ENCODE results near the gene CCDC179.

DNA sequence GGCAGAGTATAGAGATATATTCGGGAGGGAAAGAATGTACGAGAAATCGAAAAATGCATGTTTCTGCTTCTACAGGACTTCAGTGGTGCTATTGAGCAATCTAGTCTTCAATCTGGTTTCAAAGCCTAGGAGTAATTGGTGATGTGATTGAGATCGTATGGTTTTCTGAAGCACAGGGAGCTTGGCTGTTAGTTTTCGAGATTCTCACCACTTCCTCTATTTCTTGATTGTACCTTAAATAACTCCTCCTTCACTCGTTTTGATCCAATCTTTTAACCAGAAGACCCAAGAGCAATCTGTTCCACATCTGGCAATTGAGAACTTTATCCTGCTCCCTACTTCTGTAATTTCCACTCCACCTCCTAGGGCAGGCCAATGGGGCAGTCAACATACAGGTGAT, 518 bp downstream of the CCDC179 start:
- TF ChIP-seq, protein P1, sequence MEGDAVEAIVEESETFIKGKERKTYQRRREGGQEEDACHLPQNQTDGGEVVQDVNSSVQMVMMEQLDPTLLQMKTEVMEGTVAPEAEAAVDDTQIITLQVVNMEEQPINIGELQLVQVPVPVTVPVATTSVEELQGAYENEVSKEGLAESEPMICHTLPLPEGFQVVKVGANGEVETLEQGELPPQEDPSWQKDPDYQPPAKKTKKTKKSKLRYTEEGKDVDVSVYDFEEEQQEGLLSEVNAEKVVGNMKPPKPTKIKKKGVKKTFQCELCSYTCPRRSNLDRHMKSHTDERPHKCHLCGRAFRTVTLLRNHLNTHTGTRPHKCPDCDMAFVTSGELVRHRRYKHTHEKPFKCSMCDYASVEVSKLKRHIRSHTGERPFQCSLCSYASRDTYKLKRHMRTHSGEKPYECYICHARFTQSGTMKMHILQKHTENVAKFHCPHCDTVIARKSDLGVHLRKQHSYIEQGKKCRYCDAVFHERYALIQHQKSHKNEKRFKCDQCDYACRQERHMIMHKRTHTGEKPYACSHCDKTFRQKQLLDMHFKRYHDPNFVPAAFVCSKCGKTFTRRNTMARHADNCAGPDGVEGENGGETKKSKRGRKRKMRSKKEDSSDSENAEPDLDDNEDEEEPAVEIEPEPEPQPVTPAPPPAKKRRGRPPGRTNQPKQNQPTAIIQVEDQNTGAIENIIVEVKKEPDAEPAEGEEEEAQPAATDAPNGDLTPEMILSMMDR (IDR thresholded peaks at IDR 0.05) = no peak
- TF ChIP-seq, protein P2, sequence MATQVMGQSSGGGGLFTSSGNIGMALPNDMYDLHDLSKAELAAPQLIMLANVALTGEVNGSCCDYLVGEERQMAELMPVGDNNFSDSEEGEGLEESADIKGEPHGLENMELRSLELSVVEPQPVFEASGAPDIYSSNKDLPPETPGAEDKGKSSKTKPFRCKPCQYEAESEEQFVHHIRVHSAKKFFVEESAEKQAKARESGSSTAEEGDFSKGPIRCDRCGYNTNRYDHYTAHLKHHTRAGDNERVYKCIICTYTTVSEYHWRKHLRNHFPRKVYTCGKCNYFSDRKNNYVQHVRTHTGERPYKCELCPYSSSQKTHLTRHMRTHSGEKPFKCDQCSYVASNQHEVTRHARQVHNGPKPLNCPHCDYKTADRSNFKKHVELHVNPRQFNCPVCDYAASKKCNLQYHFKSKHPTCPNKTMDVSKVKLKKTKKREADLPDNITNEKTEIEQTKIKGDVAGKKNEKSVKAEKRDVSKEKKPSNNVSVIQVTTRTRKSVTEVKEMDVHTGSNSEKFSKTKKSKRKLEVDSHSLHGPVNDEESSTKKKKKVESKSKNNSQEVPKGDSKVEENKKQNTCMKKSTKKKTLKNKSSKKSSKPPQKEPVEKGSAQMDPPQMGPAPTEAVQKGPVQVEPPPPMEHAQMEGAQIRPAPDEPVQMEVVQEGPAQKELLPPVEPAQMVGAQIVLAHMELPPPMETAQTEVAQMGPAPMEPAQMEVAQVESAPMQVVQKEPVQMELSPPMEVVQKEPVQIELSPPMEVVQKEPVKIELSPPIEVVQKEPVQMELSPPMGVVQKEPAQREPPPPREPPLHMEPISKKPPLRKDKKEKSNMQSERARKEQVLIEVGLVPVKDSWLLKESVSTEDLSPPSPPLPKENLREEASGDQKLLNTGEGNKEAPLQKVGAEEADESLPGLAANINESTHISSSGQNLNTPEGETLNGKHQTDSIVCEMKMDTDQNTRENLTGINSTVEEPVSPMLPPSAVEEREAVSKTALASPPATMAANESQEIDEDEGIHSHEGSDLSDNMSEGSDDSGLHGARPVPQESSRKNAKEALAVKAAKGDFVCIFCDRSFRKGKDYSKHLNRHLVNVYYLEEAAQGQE (IDR thresholded peaks at IDR 0.05; ENCODE audit: insufficient read depth in 1 of 2, low read depth in 2 of 2, low read length in 1 of 2) = no peak
- TF ChIP-seq POLR2AphosphoS5 (IDR thresholded peaks at IDR 0.05; ENCODE audit: low read depth, low read length) (no peak), SIN3A (IDR thresholded peaks at IDR 0.05; ENCODE audit: borderline replicate concordance, insufficient read depth, low read depth, low read length) (no peak)
